HG02678 (cell line): ENCODE results near the gene CDH23.

ENCODE experiments used
- ATAC-seq: cut with Tn5 transposase; IDR thresholded peaks from one replicate; pipeline ENCODE4 v1.9.1; 2021; ENCODE audit warnings: mild to moderate bottlenecking, moderate library complexity; ENCODE audit not compliant: unreplicated experiment

CDH23 gene

DNA sequence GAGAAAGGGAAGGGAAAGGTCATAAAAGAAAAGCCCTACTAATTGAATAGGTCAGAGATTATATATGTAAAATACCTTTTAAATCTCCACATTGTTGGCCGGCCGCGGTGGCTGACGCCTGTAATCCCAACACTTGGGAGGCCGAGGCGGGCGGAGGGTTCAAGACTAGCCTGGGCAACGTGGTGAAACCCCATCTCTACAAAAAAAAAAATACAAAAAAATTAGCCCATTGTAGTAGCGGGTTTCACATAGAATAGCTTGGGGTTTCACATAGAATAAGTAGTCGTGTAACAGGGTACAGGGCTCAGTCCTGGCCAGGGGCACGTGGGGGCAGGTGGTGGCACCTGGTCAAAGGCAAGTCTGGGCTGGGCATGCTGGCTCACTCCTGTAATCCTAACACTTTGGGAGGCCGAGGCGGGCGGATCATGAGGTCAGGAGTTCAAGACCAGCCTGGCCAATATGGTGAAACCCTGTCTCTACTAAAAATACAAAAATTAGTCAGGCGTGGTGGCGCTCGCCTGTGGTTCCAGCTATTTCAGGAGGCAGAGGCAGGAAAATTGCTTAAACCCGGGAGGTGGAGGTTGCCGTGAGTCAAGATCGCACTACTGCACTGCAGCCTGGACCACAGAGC, 454.9 kb downstream of the CDH23 start:
- ATAC-seq: peak; percentile 7

GRCh38 chr10:71852355-71852937, 455.7 kb downstream of the CDH23 start:
- no peak for ATAC-seq

GRCh38 chr10:71854031-71854430, 457.3 kb downstream of the CDH23 start:
- no peak for ATAC-seq

- ATAC-seq: no peak
Measured at GRCh38 chr10:71856619-71857018, 459.9 kb downstream of the CDH23 start.

GRCh38 chr10:71857934-71858890, 461.5 kb downstream of the CDH23 start:
- ATAC-seq: no peak

GRCh38 chr10:71860243-71861029, 463.7 kb downstream of the CDH23 start:
- no peak for ATAC-seq

GRCh38 chr10:71863203-71863602, 466.5 kb downstream of the CDH23 start:
- ATAC-seq: no peak

GRCh38 chr10:71864911-71865361, 468.2 kb downstream of the CDH23 start:
- no peak for ATAC-seq
